GM19238 (cell line): ENCODE results near the gene ECI1.
"Not testable (repeated sequence)": the region's sequence is repeated elsewhere in the genome, so short reads cannot be mapped to it uniquely, and the experiment has no call there.

Experiments used
- DNase-seq: peaks from one replicate; pipeline ENCODE4 v3.0.0; 2011; ENCODE audit warnings: low spot score; ENCODE audit not compliant: insufficient read length

Gene ECI1

GRCh38 chr16:2256531-2257140 lies 5.2 kb upstream of the ECI1 start:
- no peak for DNase-seq

DNA sequence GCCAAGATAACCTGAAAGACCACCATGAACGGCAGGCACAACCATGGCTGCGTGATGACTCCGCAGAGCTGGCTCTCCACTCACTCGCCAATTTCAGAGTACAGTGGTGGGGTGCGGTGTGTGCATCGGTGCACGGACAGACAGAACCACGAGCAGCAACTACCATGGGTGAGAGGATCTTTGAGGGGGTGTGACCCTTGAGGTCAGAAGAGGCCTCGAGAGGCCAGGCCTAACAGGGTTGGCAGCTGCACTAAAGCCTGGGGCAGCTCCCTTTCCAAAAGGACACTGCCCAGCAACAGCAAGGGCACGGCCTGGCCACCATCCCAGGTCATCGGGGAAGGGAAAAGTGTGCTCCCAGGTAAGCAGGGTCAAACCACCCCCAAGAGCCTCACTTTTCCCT lies 1.9 kb upstream of the ECI1 start:
- no peak for DNase-seq

GRCh38 chr16:2252806-2253148 lies 1.4 kb upstream of the ECI1 start:
- no peak for DNase-seq

GRCh38 chr16:2250652-2251295 lies 613 bp downstream of the ECI1 start:
- no peak for DNase-seq

- DNase-seq = no peak
Measured at GRCh38 chr16:2246301-2246885, 5.0 kb downstream of the ECI1 start.

DNA sequence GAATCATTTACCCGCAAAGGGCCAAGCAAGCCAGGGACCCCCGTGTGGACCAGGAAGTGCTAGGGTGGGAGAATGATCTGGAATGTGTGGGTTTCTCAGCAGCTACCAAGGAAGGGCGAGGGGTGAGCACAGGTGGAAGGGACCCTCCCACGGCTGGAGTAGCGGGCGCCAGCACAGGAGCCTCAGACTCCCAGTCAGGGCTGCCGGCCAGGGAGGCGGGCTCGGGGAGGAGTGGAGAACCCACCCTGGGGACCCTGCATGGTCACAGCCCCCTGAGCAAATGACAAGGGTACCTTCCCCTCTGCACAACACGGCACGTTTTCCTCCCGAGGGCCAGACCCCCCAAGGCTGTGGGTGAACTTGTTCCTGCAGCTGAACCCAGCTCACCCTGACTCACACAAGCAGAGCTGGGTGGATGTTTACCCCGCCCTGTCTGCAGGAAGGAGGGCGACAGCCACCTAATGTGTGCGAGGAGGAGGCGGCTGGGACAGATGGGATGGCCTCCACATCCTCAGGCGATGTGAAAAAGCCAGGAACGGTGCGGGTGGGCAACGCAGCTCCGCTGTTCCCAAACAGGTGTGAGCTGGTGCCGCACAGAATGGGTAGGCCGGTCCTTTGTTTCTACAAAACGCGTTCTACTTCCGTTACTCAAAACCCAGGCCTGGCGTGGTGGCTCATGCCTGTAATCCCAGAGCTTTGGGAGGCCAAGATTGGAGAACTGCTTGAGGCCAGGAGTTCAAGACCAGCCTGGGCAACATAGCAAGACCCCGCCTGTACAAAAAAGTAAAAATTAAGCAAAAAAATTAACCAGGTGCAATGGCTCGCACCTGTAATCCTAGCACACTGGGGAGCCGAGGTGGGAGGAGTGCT lies 6.2 kb downstream of the ECI1 start:
- no peak for DNase-seq

DNA sequence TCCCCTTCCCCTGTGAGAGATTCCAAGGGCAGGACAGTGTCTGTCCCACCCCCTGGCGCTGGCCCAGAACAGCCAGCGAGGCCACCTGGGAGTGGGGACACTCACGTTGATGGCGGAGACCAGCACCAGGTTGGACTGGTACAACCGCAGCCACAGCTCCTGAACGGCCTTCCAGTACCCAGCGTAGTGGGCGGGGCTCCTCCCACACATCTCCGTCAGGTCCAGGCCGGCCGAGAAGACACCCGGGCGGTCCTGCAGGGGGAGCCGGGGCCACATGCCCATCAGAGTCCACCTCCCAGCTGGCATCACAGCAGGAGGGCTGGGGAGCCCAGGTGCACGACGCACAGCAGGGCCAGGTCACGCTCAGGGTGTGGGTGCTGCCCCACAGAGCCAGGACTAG lies 7.1 kb downstream of the ECI1 start:
- DNase-seq = no peak

DNA sequence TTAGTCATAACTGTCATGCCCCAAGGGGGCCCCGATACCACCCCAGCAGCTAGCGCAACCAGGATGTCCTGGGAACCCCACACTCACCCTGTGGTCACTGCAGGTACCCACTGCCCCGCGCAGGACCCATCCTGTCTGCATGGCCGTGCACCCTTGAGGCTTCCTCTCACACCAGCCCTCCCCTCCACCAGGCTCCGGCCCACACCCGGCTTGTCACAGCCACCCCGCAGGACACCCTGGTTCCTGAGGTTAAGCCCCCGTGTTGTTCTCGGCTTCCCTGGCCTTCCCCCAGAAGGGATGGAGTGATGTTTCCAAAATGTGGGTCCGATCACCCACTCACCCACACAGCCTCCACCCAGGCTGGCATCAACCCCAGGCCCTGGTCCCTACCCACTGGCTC lies 7.6 kb downstream of the ECI1 start:
- DNase-seq = no peak

- DNase-seq = no peak
Measured at GRCh38 chr16:2243031-2243528, 8.3 kb downstream of the ECI1 start.

GRCh38 chr16:2242598-2242997 lies 8.8 kb downstream of the ECI1 start:
- DNase-seq = no peak

DNA sequence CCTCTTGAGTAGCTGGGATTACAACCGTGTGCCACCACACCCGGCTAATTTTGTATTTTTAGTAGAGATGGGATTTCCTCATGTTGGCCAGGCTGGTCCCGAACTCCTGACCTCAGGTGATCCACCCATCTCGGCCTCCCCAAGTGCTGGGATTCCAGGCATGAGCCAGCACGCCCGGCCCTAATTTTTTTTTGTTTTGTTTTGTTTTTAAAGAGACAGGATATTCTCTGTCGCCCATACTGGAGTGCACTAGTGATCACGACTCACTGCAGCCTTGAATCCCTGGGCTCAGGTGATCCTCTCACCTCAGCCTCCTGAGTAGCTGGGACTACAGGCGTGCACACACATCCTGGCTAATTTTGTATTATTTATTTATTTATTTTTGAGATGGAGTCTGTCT lies 11.1 kb downstream of the ECI1 start:
- not testable (repeated sequence) for DNase-seq

GRCh38 chr16:2238838-2239675 lies 12.3 kb downstream of the ECI1 start:
- DNase-seq = no peak

GRCh38 chr16:2238150-2238837 lies 13.1 kb downstream of the ECI1 start:
- DNase-seq = no peak

GRCh38 chr16:2237493-2238149 lies 13.8 kb downstream of the ECI1 start:
- DNase-seq = no peak

- no peak for DNase-seq
Measured at GRCh38 chr16:2237102-2237482, 14.3 kb downstream of the ECI1 start.

- no peak for DNase-seq
Measured at GRCh38 chr16:2236337-2237101, 14.9 kb downstream of the ECI1 start, which contains the start of gene DNASE1L2. TSS of gene DNASE1L2 (plus strand) at chr16:2236444. CDS start at chr16:2236817, 373 bp downstream.

DNA sequence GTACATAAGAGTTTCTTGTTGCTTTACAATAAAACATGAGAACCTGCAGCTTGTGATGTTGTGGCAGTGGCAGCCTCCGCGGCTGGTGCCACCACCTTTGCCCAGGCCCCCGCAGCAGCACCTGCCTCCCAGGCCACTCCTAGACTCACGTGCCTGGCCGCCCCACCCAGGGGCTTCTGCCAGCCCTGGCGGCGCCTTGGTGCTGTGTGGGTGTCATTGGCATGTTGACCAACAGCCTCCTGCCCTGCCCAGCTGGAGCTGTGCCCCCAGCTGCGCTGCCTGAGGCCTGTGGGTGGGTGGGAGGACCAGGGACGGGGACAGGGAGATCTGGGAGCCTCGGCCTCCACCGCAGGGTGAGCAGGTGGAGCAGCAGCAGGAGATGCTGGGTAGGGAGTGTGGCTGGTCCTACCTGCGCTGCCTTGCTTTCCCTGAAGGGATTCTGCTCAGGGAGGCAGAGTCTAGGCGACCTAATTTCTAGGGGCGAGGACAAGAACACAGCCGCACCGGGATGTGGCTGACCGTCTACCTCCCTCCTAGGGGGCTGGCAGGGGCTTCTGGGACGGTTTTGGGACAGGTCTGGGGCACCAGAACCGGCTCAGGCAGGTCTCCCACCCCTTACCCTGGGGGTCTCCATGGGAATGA lies 15.6 kb downstream of the ECI1 start:
- no peak for DNase-seq

- DNase-seq = no peak
Measured at GRCh38 chr16:2235234-2235651, 16.1 kb downstream of the ECI1 start.

DNA sequence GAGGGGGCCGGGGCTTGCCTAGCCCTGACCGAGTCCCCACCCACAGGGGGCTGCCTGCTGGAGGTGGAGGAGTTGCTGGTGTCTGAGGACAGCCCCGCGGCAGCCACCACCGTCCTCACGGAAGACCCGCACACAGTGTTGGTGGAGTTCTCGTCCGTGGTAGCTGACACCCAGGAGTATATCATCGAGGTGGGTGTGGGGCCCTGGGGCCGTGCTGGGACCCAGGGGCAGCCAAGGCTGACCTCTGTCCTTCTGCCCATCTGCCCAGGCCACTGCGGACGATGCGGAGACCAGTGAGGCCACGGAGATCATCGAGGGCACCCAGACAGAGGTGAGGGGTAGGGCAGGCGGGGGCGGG lies 16.6 kb downstream of the ECI1 start:
- DNase-seq = no peak
